A673 (cell line): Measurements from ENCODE around the gene MB21D2.

Experiments used
- EZH2 ChIP-seq: fragments of 200-600 bp; sonication (generic); IDR thresholded peaks from 2 replicates; pipeline ENCODE4 v1.6.1; 2017; ENCODE audit warnings: borderline replicate concordance, low read depth, mild to moderate bottlenecking, mixed read lengths, antibody characterized with exemption, low read length; ENCODE audit not compliant: poor library complexity, severe bottlenecking
- TF ChIP-seq, protein P1 (sequence below): fragments of 300-800, 200-600 bp; sonication (generic); conservative IDR thresholded peaks from 2 replicates; pipeline ENCODE4 v1.5.1; 2017; ENCODE audit warnings: low read depth, mild to moderate bottlenecking, antibody characterized with exemption, low read length, moderate library complexity, mixed read lengths

DNA sequence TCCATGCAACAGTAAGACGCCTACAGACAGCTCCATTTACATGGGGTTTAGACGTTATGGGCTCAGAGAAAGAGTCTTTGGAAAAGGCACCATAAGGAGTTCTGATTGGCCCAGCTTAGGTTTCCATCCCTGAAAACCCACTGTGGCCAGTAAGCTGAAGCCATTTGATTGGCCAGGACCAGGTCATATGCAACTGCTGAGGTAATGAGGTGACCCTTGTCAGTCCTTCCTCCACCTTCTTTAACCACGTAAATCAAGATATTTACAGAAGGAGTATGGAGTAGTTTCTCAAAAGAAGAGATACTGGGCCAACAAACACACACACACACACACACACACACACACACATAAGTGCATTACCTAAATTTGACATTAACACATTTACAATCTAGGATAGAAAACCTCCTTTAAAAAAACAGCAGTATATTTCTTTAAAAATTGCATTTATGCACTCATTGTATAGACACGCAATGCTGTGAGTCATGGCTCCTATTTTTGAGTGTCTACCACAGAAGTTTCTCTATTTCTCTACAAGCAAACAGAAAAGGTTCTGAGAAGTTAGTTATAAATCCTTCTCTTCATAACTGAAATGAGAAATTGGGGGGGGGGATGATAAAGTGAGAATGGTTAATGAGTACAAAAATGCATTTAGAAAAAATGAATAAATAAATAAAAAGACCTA, 16.3 kb upstream of the MB21D2 start:
- TF ChIP-seq, protein P1, sequence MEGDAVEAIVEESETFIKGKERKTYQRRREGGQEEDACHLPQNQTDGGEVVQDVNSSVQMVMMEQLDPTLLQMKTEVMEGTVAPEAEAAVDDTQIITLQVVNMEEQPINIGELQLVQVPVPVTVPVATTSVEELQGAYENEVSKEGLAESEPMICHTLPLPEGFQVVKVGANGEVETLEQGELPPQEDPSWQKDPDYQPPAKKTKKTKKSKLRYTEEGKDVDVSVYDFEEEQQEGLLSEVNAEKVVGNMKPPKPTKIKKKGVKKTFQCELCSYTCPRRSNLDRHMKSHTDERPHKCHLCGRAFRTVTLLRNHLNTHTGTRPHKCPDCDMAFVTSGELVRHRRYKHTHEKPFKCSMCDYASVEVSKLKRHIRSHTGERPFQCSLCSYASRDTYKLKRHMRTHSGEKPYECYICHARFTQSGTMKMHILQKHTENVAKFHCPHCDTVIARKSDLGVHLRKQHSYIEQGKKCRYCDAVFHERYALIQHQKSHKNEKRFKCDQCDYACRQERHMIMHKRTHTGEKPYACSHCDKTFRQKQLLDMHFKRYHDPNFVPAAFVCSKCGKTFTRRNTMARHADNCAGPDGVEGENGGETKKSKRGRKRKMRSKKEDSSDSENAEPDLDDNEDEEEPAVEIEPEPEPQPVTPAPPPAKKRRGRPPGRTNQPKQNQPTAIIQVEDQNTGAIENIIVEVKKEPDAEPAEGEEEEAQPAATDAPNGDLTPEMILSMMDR, result no peak
- no peak for TF ChIP-seq EZH2
